Stomach (tissue), 9 donors: ENCODE data around the gene SNTG2. TPM values are rescaled to one million over a fixed set of nuclear protein-coding genes. Genes with fewer than 3 reads are reported as not detected.

Experiments used
- DNase-seq, 2 donors: peaks; one replicate each; pipeline versions ENCODE4 v3.0.0 to v3.0.0-alpha.2; 2013 to 2019
- H3K27ac ChIP-seq, 5 donors: fragments of 200-600 bp in 4 of 5; sonication (generic) in 4 of 5; one replicate each; pipeline ENCODE4 v1.5.1; 2013 to 2019; ENCODE audit warnings: mild to moderate bottlenecking in 1 of 5, moderate library complexity in 1 of 5
- H3K27me3 ChIP-seq, 3 donors: fragments of 200-600 bp; sonication (generic); one replicate each; pipeline ENCODE4 v1.5.1; 2017 to 2019; ENCODE audit warnings: mixed run types in 1 of 3
- H3K36me3 ChIP-seq, 4 donors: fragments of 200-600 bp; sonication (generic); 1 replicate in 3 of 4; 2 replicates in 1 of 4; pipeline ENCODE4 v1.5.1; 2016 to 2019
- H3K4me1 ChIP-seq, 4 donors: fragments of 200-600 bp; sonication (generic); one replicate each; pipeline ENCODE4 v1.5.1; 2016 to 2019
- H3K4me3 ChIP-seq, 4 donors: fragments of 200-600 bp; sonication (generic) in 3 of 4; one replicate each; pipeline ENCODE4 v1.5.1; 2016 to 2019; ENCODE audit warnings: mild to moderate bottlenecking in 1 of 4
- H3K9me3 ChIP-seq, 4 donors: fragments of 200-600 bp; sonication (generic); one replicate each; pipeline ENCODE4 v1.5.1; 2016 to 2019
- CTCF ChIP-seq, 7 experiments: fragments of 450-650 bp in 4 of 7; fragments of 200-600 bp in 3 of 7; sonication (generic) in 3 of 7; IDR thresholded peaks; one replicate each; pipeline ENCODE4 v1.5.1; 2016 to 2019; ENCODE audit warnings: antibody characterized with exemption in 7 of 7, control low read depth in 2 of 7, mild to moderate bottlenecking in 1 of 7
- EP300 ChIP-seq: sonication (generic); formaldehyde crosslinking; IDR thresholded peaks from one replicate; pipeline ENCODE4 v1.6.1; 2017; ENCODE audit warnings: antibody characterized with exemption
- POLR2A ChIP-seq, 4 donors: fragments of 450-650 bp; IDR thresholded peaks; one replicate each; pipeline ENCODE4 v1.6.1; 2016; ENCODE audit warnings: antibody characterized with exemption in 4 of 4, control low read depth in 2 of 4, mild to moderate bottlenecking in 1 of 4, moderate library complexity in 1 of 4
- POLR2AphosphoS5 ChIP-seq, 3 donors: sonication (generic); formaldehyde crosslinking; IDR thresholded peaks; one replicate each; pipeline ENCODE4 v1.6.1; 2016; ENCODE audit warnings: antibody characterized with exemption in 3 of 3
- WGBS, 5 donors: extraction: QIAGEN DNeasy Blood & Tissue Kit in 3 of 5; methylation state at CpG; one replicate each; pipeline versions ENCODE4 v1.1.5 to v1.1.7; 2013 to 2018; 5-methylcytosine and 5-hydroxymethylcytosine counted together
- intact Hi-C: fragments of 100-400 bp; cut with DNase I; formaldehyde crosslinking; loops from one replicate; pipeline ENCODE4 v1.15.1; 2023; ENCODE audit warnings: low total_unique reads
- polyA plus RNA-seq, 3 donors: library from polyadenylated mRNA; stranded (reverse); fragments of 200-250 nt; gene quantifications; one replicate each; pipeline ENCODE4 v1.2.3, GENCODE V29; 2013
- total RNA-seq, 5 donors: library from RNA; depleted of rRNA; stranded (reverse); fragments of >200 nt; gene quantifications; one replicate each; pipeline versions ENCODE4 v1.1.0 to v1.2.3, GENCODE V29; 2014 to 2016
- donor health status: healthy with polysubstance abuse.
- donor health status: Bipolar disorder and iron deficiency.
- donor health status: healthy.

The SNTG2 gene
- total and polyA plus RNA-seq, 8 donors, result 0.68 to 19.6 (median 5.3) TPM; not detected in 1

- no peaks in the 10 kb centered on the region for H3K27me3 ChIP-seq
- H3K27ac ChIP-seq, result no peak overlapping the region
- no peak overlapping the region for H3K4me3 ChIP-seq
- 66 to 81% (median 78%) methylated on average over 6 of the region's 6 CpGs for WGBS, 5 donors
- intact Hi-C loops, result no loop called here
- H3K4me1 ChIP-seq, result no peaks in the 10 kb centered on the region
- no peak for DNase-seq
- H3K36me3 ChIP-seq, result no peaks in the 10 kb centered on the region
- TF ChIP-seq POLR2AphosphoS5 (IDR thresholded peaks at IDR 0.05) (no peak), EP300 (no peak), POLR2A (IDR thresholded peaks at IDR 0.05) (no peak), CTCF (IDR thresholded peaks at IDR 0.05) (no peak)
- peaks cover 0 to 9% (median 0%) of the 10 kb centered on the region in 4 donors for H3K9me3 ChIP-seq
These were observed 348.4 kb downstream of the SNTG2 start for GRCh38 chr2:1299043-1299442.

GRCh38 chr2:1300284-1300683 is 349.6 kb downstream of the SNTG2 start:
- TF ChIP-seq POLR2A (IDR thresholded peaks at IDR 0.05) (no peak), EP300 (no peak), CTCF (IDR thresholded peaks at IDR 0.05) (no peak), POLR2AphosphoS5 (IDR thresholded peaks at IDR 0.05) (no peak)
- Histone ChIP-seq H3K4me3 (no peak overlapping the region), H3K27me3 (no peaks in the 10 kb centered on the region), H3K9me3 (peaks cover 0 to 8% (median 0%) of the 10 kb centered on the region in 4 donors), H3K27ac (no peak overlapping the region), H3K4me1 (no peaks in the 10 kb centered on the region), H3K36me3 (no peaks in the 10 kb centered on the region)
- WGBS, 5 donors, result 84 to 88% (median 88%) methylated on average over 9 of the region's 9 CpGs
- no peak for DNase-seq
- intact Hi-C loops, result no loop called here

GRCh38 chr2:1301056-1301455 is 350.4 kb downstream of the SNTG2 start:
- no peaks in the 10 kb centered on the region for H3K36me3 ChIP-seq
- whole genome bisulfite sequencing, 5 donors, result 87 to 98% (median 92%) methylated on average over 5 of the region's 5 CpGs
- DNase-seq, result no peak
- H3K27ac ChIP-seq, result no peak overlapping the region
- no peak overlapping the region for H3K4me3 ChIP-seq
- intact Hi-C loops, result no loop called here
- H3K4me1 ChIP-seq, result no peaks in the 10 kb centered on the region
- TF ChIP-seq POLR2A (IDR thresholded peaks at IDR 0.05) (no peak), POLR2AphosphoS5 (IDR thresholded peaks at IDR 0.05) (no peak), EP300 (no peak), CTCF (IDR thresholded peaks at IDR 0.05) (no peak)
- H3K27me3 ChIP-seq, result no peaks in the 10 kb centered on the region
- H3K9me3 ChIP-seq, result peaks cover 0 to under 1% (median 0%) of the 10 kb centered on the region in 4 donors

- H3K27me3 ChIP-seq, result no peaks in the 10 kb centered on the region
- DNase-seq, result no peak
- no peak overlapping the region for H3K27ac ChIP-seq
- TF ChIP-seq POLR2A (IDR thresholded peaks at IDR 0.05) (no peak), POLR2AphosphoS5 (IDR thresholded peaks at IDR 0.05) (no peak), CTCF (IDR thresholded peaks at IDR 0.05) (no peak), EP300 (no peak)
- no peaks in the 10 kb centered on the region for H3K4me1 ChIP-seq
- intact Hi-C loops, result no loop called here
- no peaks in the 10 kb centered on the region for H3K36me3 ChIP-seq
- no peaks in the 10 kb centered on the region for H3K9me3 ChIP-seq
- H3K4me3 ChIP-seq, result no peak overlapping the region
- 51 to 61% (median 52%) methylated on average over 4 of the region's 4 CpGs for WGBS, 5 donors
These were observed 354.8 kb downstream of the SNTG2 start for GRCh38 chr2:1305342-1306013.
